ENCODE results near the gene BATF3. TPM values are rescaled to one million over a fixed set of nuclear protein-coding genes. Genes with fewer than 3 reads are reported as not detected.

BATF3 gene
- total and polyA plus RNA-seq, 9 of the 15 experiments (the other 6 are each of a cell fraction or from before 2014, with no cell fraction given) = 0.40 to 3.8 (median 2.0) TPM

DNA sequence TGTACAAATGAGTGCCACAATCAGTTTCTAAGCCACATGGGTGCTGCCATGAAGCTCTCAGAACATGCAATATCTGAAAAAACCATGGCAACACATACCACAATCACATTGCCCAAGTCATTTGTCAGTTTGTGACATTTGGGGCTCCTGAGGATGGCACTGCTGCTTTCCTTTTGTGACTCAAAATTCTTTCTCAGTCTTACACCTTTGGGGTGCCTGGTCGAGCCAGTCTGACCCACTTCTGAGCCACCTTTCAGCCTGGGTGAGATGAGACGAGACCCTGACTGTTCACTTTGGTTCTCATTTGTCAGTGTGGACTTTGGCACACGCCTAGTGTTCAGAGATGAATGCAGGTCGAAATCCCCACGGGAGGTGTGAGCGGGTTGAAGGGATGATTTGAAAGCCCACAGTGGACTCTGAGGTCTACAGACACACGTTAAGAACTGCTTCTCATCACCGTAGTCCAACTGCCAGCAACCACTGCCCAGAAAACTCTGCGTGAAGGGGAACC is 8.0 kb downstream of the BATF3 start (continued):
- TF ChIP-seq, protein P1, sequence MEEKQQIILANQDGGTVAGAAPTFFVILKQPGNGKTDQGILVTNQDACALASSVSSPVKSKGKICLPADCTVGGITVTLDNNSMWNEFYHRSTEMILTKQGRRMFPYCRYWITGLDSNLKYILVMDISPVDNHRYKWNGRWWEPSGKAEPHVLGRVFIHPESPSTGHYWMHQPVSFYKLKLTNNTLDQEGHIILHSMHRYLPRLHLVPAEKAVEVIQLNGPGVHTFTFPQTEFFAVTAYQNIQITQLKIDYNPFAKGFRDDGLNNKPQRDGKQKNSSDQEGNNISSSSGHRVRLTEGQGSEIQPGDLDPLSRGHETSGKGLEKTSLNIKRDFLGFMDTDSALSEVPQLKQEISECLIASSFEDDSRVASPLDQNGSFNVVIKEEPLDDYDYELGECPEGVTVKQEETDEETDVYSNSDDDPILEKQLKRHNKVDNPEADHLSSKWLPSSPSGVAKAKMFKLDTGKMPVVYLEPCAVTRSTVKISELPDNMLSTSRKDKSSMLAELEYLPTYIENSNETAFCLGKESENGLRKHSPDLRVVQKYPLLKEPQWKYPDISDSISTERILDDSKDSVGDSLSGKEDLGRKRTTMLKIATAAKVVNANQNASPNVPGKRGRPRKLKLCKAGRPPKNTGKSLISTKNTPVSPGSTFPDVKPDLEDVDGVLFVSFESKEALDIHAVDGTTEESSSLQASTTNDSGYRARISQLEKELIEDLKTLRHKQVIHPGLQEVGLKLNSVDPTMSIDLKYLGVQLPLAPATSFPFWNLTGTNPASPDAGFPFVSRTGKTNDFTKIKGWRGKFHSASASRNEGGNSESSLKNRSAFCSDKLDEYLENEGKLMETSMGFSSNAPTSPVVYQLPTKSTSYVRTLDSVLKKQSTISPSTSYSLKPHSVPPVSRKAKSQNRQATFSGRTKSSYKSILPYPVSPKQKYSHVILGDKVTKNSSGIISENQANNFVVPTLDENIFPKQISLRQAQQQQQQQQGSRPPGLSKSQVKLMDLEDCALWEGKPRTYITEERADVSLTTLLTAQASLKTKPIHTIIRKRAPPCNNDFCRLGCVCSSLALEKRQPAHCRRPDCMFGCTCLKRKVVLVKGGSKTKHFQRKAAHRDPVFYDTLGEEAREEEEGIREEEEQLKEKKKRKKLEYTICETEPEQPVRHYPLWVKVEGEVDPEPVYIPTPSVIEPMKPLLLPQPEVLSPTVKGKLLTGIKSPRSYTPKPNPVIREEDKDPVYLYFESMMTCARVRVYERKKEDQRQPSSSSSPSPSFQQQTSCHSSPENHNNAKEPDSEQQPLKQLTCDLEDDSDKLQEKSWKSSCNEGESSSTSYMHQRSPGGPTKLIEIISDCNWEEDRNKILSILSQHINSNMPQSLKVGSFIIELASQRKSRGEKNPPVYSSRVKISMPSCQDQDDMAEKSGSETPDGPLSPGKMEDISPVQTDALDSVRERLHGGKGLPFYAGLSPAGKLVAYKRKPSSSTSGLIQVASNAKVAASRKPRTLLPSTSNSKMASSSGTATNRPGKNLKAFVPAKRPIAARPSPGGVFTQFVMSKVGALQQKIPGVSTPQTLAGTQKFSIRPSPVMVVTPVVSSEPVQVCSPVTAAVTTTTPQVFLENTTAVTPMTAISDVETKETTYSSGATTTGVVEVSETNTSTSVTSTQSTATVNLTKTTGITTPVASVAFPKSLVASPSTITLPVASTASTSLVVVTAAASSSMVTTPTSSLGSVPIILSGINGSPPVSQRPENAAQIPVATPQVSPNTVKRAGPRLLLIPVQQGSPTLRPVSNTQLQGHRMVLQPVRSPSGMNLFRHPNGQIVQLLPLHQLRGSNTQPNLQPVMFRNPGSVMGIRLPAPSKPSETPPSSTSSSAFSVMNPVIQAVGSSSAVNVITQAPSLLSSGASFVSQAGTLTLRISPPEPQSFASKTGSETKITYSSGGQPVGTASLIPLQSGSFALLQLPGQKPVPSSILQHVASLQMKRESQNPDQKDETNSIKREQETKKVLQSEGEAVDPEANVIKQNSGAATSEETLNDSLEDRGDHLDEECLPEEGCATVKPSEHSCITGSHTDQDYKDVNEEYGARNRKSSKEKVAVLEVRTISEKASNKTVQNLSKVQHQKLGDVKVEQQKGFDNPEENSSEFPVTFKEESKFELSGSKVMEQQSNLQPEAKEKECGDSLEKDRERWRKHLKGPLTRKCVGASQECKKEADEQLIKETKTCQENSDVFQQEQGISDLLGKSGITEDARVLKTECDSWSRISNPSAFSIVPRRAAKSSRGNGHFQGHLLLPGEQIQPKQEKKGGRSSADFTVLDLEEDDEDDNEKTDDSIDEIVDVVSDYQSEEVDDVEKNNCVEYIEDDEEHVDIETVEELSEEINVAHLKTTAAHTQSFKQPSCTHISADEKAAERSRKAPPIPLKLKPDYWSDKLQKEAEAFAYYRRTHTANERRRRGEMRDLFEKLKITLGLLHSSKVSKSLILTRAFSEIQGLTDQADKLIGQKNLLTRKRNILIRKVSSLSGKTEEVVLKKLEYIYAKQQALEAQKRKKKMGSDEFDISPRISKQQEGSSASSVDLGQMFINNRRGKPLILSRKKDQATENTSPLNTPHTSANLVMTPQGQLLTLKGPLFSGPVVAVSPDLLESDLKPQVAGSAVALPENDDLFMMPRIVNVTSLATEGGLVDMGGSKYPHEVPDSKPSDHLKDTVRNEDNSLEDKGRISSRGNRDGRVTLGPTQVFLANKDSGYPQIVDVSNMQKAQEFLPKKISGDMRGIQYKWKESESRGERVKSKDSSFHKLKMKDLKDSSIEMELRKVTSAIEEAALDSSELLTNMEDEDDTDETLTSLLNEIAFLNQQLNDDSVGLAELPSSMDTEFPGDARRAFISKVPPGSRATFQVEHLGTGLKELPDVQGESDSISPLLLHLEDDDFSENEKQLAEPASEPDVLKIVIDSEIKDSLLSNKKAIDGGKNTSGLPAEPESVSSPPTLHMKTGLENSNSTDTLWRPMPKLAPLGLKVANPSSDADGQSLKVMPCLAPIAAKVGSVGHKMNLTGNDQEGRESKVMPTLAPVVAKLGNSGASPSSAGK (IDR thresholded peaks at IDR 0.05) = no peak
- TF ChIP-seq, protein P2, sequence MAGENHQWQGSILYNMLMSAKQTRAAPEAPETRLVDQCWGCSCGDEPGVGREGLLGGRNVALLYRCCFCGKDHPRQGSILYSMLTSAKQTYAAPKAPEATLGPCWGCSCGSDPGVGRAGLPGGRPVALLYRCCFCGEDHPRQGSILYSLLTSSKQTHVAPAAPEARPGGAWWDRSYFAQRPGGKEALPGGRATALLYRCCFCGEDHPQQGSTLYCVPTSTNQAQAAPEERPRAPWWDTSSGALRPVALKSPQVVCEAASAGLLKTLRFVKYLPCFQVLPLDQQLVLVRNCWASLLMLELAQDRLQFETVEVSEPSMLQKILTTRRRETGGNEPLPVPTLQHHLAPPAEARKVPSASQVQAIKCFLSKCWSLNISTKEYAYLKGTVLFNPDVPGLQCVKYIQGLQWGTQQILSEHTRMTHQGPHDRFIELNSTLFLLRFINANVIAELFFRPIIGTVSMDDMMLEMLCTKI (IDR thresholded peaks at IDR 0.05; ENCODE audit: partially characterized antibody) = no peak
- TF ChIP-seq, protein P3, sequence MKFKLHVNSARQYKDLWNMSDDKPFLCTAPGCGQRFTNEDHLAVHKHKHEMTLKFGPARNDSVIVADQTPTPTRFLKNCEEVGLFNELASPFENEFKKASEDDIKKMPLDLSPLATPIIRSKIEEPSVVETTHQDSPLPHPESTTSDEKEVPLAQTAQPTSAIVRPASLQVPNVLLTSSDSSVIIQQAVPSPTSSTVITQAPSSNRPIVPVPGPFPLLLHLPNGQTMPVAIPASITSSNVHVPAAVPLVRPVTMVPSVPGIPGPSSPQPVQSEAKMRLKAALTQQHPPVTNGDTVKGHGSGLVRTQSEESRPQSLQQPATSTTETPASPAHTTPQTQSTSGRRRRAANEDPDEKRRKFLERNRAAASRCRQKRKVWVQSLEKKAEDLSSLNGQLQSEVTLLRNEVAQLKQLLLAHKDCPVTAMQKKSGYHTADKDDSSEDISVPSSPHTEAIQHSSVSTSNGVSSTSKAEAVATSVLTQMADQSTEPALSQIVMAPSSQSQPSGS (CRISPR knock-in tag; IDR thresholded peaks at IDR 0.05) = no peak
